ENCODE measurements around the gene GSTM2. TPM values are rescaled to one million over a fixed set of nuclear protein-coding genes. Genes with fewer than 3 reads are reported as not detected.
"Not testable (repeated sequence)": the region's sequence is repeated elsewhere in the genome, so short reads cannot be mapped to it uniquely, and the experiment has no call there.

GSTM2 gene
- total and polyA plus RNA-seq, 2 experiments from 2014 or later, result 78.5 to 117 TPM

- DNase-seq (ENCODE audit: low read depth in 1 of 2, low spot score in 1 of 2), result no peak
- Histone ChIP-seq H3K9me3 (ENCODE audit: low read depth) (no peaks in the 10 kb centered on the region), H3K36me3 (peaks cover 5% of the 10 kb centered on the region), H3K4me1 (ENCODE audit: low read depth) (peaks cover 5% of the 10 kb centered on the region), H3K27ac (no peak overlapping the region), H3K27me3 (peaks cover 3% of the 10 kb centered on the region), H3K4me3 (no peak overlapping the region)
- TF ChIP-seq CTCF (IDR thresholded peaks at IDR 0.05; ENCODE audit: low read depth, low read length), result no peak
Observed at GRCh38 chr1:109657395-109657794, 10.5 kb upstream of the GSTM2 start.

GRCh38 chr1:109657970-109658369 lies 9.9 kb upstream of the GSTM2 start:
- Histone ChIP-seq H3K27ac (no peak overlapping the region), H3K4me1 (ENCODE audit: low read depth) (peaks cover 5% of the 10 kb centered on the region)

GRCh38 chr1:109658533-109659042 lies 9.3 kb upstream of the GSTM2 start:
- H3K9me3 ChIP-seq (ENCODE audit: low read depth), result no peaks in the 10 kb centered on the region
- no peak overlapping the region for H3K27ac ChIP-seq
- TF ChIP-seq CTCF (IDR thresholded peaks at IDR 0.05; ENCODE audit: low read depth, low read length), result no peak
- H3K4me1 ChIP-seq (ENCODE audit: low read depth), result peaks cover 5% of the 10 kb centered on the region
- no peak for DNase-seq (ENCODE audit: low read depth in 1 of 2, low spot score in 1 of 2)
- H3K36me3 ChIP-seq, result peaks cover 5% of the 10 kb centered on the region
- H3K4me3 ChIP-seq, result no peak overlapping the region
- H3K27me3 ChIP-seq, result no peaks in the 10 kb centered on the region

More at GRCh38 chr1:109657970-109658369, 9.9 kb upstream of the GSTM2 start:
- Histone ChIP-seq H3K36me3 (peaks cover 5% of the 10 kb centered on the region), H3K4me3 (no peak overlapping the region), H3K9me3 (ENCODE audit: low read depth) (no peaks in the 10 kb centered on the region), H3K27me3 (no peaks in the 10 kb centered on the region)
- no peak for TF ChIP-seq CTCF (IDR thresholded peaks at IDR 0.05; ENCODE audit: low read depth, low read length)
- no peak for DNase-seq (ENCODE audit: low read depth in 1 of 2, low spot score in 1 of 2)

- no peaks in the 10 kb centered on the region for H3K9me3 ChIP-seq (ENCODE audit: low read depth)
- peaks cover 5% of the 10 kb centered on the region for H3K36me3 ChIP-seq
- no peak for TF ChIP-seq CTCF (IDR thresholded peaks at IDR 0.05; ENCODE audit: low read depth, low read length)
- no peak overlapping the region for H3K4me3 ChIP-seq
- no peak for DNase-seq (ENCODE audit: low read depth in 1 of 2, low spot score in 1 of 2)
- H3K27ac ChIP-seq, result no peak overlapping the region
- H3K27me3 ChIP-seq, result no peaks in the 10 kb centered on the region
- peaks cover 5% of the 10 kb centered on the region for H3K4me1 ChIP-seq (ENCODE audit: low read depth)
Observed at GRCh38 chr1:109659145-109659544, 8.7 kb upstream of the GSTM2 start.

GRCh38 chr1:109659997-109660690 lies 7.7 kb upstream of the GSTM2 start:
- Histone ChIP-seq H3K4me1 (ENCODE audit: low read depth) (peaks cover 1% of the 10 kb centered on the region), H3K9me3 (ENCODE audit: low read depth) (no peaks in the 10 kb centered on the region), H3K27ac (no peak overlapping the region), H3K27me3 (no peaks in the 10 kb centered on the region), H3K4me3 (no peak overlapping the region), H3K36me3 (peaks cover 5% of the 10 kb centered on the region)
- DNase-seq (ENCODE audit: low read depth in 1 of 2, low spot score in 1 of 2), result no peak
- no peak for TF ChIP-seq CTCF (IDR thresholded peaks at IDR 0.05; ENCODE audit: low read depth, low read length)

- not testable (repeated sequence) for H3K9me3 ChIP-seq (ENCODE audit: low read depth); H3K4me1 ChIP-seq (ENCODE audit: low read depth); H3K36me3 ChIP-seq; H3K4me3 ChIP-seq; DNase-seq (ENCODE audit: low read depth in 1 of 2, low spot score in 1 of 2); H3K27ac ChIP-seq; H3K27me3 ChIP-seq
Observed at GRCh38 chr1:109660691-109661026, 7.2 kb upstream of the GSTM2 start.
